GM19452 (cell line): Measurements from ENCODE around the gene STX7.

Experiments
- ATAC-seq: cut with Tn5 transposase; IDR thresholded peaks from one replicate; pipeline ENCODE4 v1.9.1; 2021; ENCODE audit not compliant: unreplicated experiment

Gene STX7

DNA sequence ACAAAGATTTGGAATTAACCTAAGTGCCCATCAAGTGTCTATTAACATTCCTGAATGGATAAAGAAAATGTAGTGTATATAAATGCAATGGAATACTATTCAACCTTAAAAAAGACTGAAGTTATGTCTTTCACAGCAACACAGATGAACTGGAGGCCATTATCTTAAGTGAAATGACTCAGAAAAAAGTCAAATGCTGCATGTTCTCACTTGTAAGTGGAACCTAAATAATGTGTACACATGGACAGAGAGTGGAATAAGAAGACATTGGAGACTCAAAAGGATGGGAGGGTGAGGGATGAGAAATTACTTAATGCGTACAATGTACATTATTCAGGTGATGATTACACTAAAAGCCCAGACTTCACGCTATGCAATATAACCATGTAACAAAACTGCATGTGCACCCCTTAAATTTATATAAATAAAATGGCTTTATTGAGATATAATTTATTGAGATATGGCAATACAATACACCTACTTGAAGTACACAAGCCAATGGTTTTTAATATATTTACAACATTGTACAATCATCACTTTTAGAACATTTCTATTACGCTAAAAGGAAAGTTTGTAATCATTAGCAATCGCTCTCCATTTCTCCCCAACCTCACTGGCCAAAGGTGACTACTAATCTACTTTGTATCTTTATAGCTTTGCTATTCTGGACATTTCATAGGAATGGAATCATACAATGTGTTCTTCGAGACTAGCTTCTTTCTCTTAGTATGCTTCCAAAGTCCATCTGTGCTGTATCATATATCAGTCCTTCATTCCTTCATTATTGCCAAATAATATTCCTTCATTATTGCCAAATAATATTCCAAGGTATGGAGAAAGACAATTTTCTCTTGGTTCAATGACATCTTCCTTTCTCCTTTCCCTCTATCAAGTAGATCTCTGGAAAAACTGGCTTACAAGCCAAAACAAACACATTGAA, 5.8 kb downstream of the STX7 start:
- ATAC-seq, result no peak

DNA sequence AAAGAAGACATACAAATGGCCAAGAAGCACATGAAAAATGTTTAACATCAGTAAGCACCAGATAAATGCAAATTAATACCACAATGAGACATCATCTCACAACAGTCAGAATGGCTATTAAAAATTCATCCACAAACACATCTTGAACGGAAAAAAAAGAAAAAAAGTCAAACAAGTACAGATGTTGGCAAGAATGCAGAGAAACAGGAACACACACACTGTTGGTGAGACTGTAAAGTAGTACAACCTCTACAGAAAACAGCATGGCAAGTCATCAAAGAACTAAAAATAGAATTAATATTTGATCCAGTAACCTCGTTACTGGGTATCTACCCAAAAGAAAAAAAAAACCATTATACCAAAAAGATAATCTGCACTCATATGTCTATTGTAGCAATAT, 6.5 kb downstream of the STX7 start:
- no peak for ATAC-seq

GRCh38 chr6:132505158-132505557, 7.8 kb downstream of the STX7 start:
- no peak for ATAC-seq

GRCh38 chr6:132504757-132505156, 8.2 kb downstream of the STX7 start:
- ATAC-seq, result no peak

GRCh38 chr6:132499757-132500156, 13.2 kb downstream of the STX7 start:
- ATAC-seq, result no peak

- ATAC-seq, result peak; percentile 55
Measured at GRCh38 chr6:132498638-132499037, 14.3 kb downstream of the STX7 start.

DNA sequence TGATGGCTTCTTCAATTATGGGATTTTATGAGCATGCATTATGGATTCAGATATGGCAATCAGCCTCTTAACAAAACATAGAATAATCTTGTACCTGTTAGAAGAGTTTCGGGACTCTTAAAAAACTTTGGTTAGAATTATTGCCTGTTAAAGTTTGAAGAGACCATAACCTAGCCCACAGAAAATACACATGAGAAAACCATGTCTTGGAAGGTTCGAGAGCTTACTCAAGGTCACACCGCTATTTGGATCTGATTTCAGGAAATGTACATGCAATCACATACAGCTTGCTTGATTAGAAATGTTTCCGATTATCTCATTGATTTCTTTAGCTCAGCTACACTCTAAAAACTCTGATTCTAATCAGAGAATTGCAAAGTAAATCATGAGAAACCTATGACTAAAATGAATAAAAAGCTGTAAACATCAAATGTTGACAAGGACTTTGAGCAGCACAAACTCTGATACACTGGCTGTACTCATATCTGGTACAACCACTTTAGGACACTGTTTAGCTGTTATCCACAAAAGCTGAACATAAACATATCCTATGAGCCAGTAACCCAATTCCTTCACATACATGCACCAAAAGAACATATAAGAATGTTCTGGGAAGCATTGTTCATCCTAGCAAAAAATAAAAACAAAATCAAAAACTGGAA, 16.3 kb downstream of the STX7 start:
- no peak for ATAC-seq

- peak; percentile 39 for ATAC-seq
Measured at GRCh38 chr6:132495604-132496079, 17.3 kb downstream of the STX7 start.

DNA sequence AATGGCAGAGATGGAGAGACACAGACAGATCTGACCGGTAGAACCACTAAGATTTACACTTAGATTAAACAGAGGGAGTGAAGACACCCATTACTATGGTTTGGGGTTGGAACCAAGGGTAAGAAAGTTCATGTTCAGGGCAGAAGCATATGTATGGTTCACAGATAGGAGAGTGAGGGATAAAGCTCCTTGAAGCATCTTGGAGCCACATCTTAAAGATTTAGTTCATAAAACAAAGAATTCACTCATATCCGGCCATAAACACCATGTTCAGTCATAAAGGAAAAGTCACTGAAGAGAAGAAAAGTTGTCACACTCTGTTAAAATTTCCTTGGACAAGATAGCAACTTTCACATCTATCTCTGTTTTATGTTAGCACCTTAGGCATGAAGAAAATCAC, 18.0 kb downstream of the STX7 start:
- no peak for ATAC-seq

DNA sequence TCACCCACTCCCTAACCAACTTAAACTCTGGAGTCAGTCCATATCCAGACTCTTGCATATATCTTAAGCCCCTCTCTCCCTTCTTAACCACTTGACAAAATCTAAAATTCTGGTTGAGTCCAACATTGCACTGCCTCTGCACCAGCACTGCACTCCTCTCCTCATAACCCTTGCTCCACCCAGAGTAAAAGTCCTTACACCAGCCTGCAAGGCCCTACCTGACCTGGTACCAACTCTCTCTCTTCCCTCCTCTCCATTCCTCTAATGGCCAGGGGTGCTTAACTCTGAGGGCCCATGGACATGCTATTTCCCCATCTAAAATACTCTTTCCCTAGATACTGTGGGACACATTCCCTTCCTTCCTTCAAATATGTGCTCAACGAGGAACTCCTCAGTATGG, 21.0 kb downstream of the STX7 start:
- no peak for ATAC-seq

DNA sequence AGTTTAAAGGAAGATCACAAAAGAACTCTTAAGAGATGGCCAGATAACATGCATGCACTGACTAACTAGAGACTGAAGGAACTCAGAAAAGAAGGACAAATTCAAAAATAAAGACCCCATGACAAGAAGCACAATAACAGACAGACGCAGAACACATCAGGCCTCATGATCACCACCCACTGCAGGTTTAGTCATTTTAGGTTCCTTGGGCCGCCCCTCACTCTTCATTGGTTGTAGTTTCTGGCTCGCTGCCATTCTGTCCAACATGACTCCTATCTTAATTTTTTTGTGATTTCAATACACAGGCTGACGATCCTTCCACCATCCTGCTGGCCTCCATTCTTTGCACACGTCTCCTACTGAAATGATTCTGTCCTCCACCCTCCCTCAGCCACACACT, 21.6 kb downstream of the STX7 start:
- no peak for ATAC-seq

GRCh38 chr6:132490478-132491204, 22.3 kb downstream of the STX7 start:
- peak; percentile 51 for ATAC-seq

DNA sequence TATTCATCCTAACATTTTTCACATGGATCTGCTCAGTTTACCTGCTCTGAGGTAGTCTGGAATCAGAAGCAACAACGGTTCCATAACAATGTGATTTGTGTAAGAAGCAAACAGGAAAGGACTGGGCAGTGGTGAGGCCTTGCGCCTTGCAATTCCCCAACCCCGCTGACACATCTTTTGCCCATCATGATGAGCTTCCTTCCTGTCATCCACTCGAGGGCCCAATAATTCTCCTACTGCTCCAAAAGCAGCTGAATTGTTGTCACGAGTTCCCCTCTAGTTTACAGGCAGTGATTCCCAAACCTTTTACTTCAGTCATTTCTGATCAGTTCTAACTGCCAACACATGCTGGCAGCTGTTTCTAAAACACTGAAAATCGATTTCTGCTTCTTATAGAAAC, 22.9 kb downstream of the STX7 start:
- peak; percentile 44 for ATAC-seq

DNA sequence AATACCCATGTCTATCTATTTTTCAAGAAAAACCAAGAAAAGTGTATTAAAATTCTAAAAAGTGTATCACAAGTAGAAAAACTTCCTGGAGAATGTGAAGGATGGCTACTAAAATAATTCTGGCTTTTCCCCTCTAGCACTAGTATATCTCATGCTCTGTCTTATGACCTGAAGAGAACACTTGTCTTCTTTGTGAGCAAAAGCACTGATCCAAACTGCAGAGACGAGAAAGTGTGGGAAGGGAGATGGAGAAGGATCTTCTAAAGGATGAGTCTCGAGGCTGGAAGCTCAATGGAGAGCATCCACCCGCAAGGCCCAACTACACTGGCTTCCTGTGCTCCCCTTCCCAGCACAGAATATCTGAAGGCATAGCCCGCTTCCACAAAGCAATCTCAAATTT, 23.5 kb downstream of the STX7 start:
- no peak for ATAC-seq

DNA sequence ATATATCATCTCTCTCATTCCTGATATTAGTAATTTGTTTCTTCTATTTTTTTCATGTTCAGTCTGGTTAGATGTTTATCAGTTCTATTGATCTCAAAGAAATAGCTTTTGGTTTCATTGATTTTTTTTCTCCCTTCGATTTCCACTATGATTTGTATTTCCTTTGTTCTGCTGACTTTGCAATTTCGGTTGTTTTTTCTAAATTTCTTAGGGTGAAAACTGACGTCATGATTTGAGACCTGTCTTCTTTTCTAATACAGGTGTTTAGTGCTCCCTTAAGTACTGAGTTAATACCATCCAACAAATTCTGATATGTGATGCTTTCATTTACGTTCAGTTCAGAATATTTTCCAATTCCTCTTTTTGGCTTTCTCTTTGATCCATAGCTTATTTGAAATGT, 25.2 kb downstream of the STX7 start:
- no peak for ATAC-seq

GRCh38 chr6:132484680-132485018, 28.3 kb downstream of the STX7 start:
- peak; percentile 21 for ATAC-seq

DNA sequence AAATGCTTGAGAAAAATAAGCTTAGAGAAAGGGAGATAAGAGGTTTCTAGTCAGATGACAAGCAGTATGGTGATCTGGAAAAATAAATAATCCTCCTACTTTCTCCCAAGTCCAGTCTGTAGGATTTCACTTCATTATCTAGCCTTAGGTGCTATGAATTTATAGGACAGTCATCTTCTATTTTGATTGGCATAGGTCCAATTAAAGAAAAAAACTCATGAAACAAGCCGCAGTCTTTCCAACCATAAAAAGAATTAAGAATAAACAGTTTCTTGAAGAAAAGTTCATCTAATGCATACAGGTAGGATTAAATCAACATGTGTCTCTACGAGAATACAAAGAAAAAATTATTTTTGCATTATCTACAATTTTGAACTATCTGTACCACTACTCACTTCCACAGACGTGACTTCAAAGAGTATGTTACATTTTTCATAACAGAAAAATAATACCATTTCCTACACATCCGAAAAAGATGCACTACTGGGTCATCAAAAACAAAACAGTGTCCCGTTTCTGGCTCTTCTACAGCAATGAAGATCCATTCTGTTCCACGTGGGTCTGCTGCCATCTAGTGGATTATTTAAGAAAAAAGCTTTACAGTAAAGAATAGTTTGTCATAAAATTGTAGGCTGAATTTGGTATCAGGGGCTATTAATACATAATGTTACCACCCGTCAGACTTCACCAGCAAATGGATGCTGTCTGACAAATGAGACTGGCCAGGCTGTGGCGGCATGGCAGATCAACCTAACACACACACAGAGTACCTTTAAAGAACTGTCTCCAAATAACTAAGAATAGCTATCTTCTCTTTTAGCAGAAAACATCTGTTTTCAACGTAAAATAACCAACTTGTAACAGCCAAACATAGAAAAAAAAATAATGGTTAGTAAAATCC, 28.9 kb downstream of the STX7 start:
- ATAC-seq, result peak; percentile 69

GRCh38 chr6:132482581-132482980, 30.3 kb downstream of the STX7 start:
- no peak for ATAC-seq

GRCh38 chr6:132481189-132481588, 31.7 kb downstream of the STX7 start:
- ATAC-seq, result no peak

DNA sequence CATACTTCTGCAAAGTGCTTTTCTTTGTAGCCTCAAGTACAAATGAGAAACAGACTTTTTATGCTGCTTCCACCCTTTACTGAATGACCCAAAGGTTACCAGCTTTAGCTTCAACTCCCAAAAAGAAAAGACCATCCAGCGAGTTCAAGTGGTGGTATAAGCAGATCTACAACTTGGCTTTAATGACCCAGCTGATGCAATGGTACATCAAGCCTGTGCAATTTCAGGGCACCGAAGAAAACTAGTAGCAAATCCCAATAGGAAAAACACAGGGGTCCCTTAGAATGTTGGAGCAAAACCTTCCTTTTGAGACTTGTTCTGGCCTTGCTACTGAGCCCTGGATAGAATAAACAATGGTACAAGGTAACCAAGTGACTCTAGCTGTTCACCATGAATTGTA, 33.8 kb downstream of the STX7 start:
- ATAC-seq, result no peak

- ATAC-seq, result no peak
Measured at GRCh38 chr6:132478674-132479073, 34.2 kb downstream of the STX7 start.
